ENCODE measurements around the gene MTMR2.

MTMR2 gene

GRCh38 chr11:95923728-95924413, at the start of gene MTMR2:
Gene MTMR2, minus strand, starts transcription at chr11:95924107. Its CDS starts 153 bp downstream, at chr11:95923954.
- DNase-seq (ENCODE audit: low read depth) = peak; percentile 21

GRCh38 chr11:95972060-95972459, 48.2 kb upstream of the MTMR2 start:
- DNase-seq (ENCODE audit: low read depth) = no peak

DNA sequence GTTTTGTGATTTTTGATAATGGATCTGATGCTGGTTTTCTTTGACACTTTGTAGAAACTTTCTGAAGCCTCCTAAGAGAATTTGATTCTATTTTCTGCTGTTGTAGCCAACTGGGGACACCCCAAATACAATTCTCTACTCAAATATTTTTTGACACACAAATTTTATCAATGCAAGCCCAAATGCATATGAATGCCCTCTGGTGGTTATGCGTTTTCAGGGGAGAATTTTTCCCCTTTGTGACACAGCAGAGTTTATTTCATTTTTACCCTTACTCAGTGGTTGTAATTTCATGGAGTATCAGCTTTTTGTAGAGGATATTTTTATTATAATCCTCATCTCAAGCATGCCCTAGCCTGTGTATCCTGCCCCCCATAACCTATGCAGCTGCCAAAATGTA, 44.7 kb upstream of the MTMR2 start:
- no peak for DNase-seq (ENCODE audit: low read depth)

DNA sequence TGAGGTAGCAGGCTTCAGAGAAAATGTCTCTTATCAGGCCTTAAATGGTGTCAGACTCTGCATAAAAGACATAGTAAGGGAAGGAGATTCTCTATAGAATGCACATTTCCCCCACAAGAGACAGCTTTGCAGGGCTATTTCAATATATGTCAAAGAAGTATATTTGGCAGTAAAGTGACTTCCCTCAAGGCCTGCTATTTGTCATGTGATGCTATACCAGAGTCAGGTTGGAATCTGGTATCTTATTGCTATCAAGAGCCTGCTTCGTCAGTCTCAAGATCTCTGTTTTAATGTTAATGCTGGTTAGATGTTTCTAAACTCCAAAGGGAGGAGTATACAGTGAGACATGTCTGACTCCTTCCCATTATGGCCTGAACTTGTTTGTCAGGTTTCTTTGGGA, 40.4 kb upstream of the MTMR2 start:
- DNase-seq (ENCODE audit: low read depth) = no peak

- DNase-seq (ENCODE audit: low read depth) = no peak
These were observed 37.9 kb upstream of the MTMR2 start for GRCh38 chr11:95961758-95962157.

DNA sequence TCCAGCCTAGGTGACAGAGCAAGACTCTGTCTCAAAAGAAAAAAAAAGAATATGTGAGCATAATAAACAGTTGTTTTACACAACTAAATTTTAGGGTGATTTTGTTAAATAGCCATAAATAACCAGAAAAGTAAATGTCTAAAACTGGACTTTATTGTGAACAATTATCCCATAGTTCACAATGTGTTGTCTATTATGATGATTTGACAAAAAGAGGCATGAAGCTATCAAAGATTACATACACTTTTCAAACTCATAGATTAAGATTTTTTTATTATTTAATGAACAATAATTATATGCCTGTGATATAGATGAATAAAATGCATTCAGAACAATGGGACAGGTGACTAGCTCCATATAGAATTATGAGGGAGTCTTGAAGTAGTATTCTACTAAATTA, 27.0 kb upstream of the MTMR2 start:
- no peak for DNase-seq (ENCODE audit: low read depth)

DNA sequence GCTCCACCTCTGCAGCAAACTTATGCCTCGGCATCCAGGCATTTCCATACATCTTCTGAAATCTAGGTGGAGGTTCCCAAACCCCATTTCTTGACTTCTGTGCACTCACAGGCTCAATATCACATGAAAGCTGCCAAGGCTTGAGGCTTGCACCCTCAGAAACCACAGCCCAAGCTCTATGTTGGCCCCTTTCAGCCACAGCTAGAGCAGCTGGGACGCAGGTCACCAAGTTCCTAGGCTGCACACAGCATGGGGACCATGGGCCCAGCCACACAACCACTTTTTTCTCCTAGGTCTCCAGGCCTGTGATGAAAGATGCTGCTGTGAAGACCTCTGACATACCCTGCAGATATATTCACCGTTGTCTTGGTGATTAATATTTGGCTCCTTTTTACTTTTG, 24.7 kb upstream of the MTMR2 start:
- DNase-seq (ENCODE audit: low read depth) = no peak

DNA sequence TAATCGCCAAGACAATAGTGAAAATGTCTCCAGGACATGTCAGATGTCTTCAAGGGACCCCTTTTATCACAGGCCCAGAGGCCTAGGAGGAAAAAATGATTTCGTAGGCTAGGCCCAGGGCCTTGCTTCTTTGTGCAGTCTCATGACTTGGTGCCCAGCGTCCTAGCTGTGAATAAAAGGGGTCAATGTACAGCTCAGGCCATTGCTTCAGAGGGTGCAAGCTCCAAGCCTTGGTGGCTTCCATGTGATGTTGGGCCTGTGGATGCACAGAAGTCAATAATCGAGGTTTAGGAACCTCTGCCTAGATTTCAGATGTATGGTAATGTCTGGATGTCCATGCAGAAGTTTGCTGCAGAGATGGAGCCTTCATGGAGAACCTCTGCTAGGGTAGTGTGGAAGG, 20.7 kb upstream of the MTMR2 start:
- no peak for DNase-seq (ENCODE audit: low read depth)

GRCh38 chr11:95943546-95943945, 19.6 kb upstream of the MTMR2 start:
- no peak for DNase-seq (ENCODE audit: low read depth)

GRCh38 chr11:95939091-95939490, 15.2 kb upstream of the MTMR2 start:
- no peak for DNase-seq (ENCODE audit: low read depth)

- DNase-seq (ENCODE audit: low read depth) = no peak
These were observed 13.5 kb upstream of the MTMR2 start for GRCh38 chr11:95937358-95937757.

DNA sequence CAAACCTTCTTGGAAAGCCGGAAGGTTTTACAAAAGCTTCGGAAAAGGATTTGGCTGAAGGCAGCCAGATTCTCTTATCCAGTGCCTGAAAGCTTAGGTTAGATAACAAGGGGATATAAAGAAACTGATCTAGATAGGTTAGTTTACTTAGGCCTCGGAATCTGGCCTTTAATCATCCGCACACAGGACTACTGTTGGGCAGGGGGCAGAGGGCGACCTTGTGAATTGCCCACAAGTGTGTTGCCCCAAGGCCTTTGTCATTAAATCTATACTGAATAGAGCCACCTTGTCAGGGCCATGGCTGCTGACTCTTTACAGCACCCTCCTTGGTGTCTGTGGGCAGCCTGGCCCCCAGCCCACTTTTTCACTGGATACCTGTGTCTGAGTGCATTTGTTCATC, 9.7 kb upstream of the MTMR2 start:
- DNase-seq (ENCODE audit: low read depth) = no peak

DNA sequence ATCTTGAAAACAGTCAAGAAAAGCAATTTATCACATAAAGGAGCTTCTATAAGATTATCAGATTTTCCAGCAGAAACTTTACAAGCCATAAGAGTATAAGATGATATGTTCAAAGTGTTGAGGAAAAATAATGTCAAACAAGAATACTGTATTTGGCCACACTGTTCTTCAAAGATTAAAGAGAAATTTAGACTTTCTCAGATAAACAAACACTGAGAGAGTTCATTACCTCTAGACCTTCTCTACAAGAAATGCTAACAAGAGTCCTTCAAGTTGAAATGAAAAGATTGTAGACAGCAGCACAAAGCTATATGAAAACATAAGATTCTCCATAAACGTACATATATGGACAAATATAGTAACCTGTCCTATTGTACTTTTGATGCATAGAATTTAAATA, 8.0 kb upstream of the MTMR2 start:
- no peak for DNase-seq (ENCODE audit: low read depth)

GRCh38 chr11:95930948-95931347, 7.0 kb upstream of the MTMR2 start:
- DNase-seq (ENCODE audit: low read depth) = no peak

DNA sequence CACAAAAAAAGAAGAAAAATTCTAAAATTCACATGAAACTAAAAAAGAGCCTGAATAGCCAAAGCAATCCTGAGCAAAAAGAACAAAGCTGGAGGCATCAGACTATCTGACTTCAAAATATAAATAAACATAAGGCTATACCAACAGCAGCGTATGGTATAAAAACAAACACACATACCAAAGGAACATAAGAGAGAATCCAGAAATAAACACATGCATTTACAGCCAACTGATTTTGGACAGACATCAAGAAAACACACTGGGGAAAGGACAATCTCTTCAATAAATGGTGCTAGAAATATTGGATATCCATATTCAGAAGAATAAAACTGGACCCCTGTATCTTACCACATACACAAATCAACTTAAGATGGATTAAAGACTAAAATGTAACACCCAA, 2.8 kb upstream of the MTMR2 start:
- DNase-seq (ENCODE audit: low read depth) = no peak

DNA sequence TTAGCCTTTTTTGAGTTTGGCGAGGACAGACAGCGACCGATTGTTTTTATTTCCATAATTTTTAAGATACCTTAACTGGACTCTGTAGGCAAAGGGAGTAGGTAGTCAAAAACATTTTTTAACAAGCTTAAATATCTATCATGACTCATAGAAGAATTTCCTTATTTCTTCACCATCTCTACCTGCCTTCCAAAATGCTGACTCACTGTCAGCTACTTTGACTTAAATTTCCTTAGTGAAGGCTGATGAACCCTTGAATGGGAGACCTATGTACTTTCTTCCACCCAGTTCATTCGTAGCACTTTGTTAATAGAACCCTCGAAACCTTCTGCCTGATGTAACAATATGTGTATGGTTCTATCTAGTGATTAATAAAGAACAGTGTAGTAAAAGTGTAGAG, 1.1 kb upstream of the MTMR2 start:
- no peak for DNase-seq (ENCODE audit: low read depth)

DNA sequence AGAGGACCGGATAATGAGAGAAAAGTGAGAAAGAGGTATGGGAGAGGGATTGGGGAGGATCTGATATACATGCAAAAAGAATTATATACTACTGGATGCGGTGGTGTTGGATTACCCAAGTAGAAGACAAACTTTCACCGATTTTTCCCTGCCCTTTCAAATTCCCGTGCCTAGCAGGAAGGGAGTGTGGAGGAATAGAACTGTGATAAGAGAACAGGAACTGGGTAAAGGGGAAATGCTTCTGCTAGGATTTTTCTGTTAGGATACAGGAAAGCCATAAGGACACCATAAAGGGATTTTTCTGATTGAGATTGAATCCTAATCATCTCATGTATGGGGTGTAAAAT, 480 bp upstream of the MTMR2 start:
- no peak for DNase-seq (ENCODE audit: low read depth)

DNA sequence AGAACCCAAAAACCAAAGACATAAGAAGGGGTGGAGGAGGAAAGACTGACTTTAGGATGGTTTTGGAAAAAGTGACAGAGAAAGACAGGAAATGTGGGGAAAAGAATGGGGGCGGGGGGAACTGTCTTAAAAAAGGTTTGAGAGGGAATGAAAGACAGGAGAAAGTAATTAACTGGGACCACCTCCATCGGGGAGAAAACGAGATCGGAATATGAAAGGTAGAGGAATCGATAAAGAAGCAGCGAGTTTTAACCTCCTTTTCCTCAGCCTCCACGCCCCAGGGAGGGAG, 524 bp downstream of the MTMR2 start:
- DNase-seq (ENCODE audit: low read depth) = no peak

- no peak for DNase-seq (ENCODE audit: low read depth)
These were observed 1.1 kb downstream of the MTMR2 start for GRCh38 chr11:95922536-95923438.

GRCh38 chr11:95922099-95922498, 1.8 kb downstream of the MTMR2 start:
- no peak for DNase-seq (ENCODE audit: low read depth)

DNA sequence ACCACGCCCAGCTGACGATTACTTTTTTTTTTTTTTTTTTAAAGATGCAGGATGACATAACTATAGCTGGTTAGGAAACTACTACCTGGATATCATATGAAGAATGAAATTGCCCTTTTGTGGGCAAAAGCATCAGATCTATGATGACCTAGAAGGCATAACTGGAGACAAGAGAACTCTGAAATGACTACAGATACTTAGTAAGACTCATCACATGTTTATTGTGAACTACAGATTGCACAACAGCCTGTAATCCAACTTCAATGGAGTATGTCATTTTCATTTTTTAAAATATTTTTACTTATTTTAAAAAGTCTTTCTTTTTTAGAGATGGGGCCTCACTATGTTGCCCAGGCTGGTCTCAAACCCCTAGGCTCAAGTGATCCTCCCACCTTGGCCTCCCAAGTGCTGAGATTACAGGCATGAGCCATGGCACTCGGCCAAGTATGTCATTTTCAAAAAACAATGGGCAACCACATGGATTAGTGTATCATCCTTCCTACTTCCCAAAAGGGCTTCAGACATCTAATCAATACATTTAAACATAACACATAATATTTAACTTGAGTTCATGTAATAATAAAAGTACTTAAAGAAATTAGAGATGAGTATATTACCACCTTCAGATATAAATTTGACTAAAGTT, 3.3 kb downstream of the MTMR2 start:
- DNase-seq (ENCODE audit: low read depth) = no peak

- no peak for DNase-seq (ENCODE audit: low read depth)
These were observed 4.4 kb downstream of the MTMR2 start for GRCh38 chr11:95919514-95919913.

DNA sequence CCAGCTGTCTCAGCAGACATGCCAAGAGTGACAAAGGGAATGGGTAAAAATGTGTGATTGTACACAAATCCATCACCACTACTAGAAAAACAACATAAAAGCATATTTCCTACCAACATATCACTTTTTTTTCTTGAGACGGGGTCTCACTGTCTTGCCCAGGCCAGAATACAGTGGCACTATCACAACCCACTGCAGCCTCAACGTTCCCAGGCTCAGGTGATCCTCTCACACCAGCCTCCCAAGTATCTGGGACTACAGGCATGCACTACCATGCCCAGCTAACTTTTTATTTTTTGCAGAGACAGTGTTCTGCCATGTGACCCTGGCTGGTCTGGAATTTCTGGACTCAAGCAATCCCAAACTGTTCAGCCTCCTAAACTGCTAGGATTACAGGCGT, 5.2 kb downstream of the MTMR2 start:
- no peak for DNase-seq (ENCODE audit: low read depth)
